Upper lobe of right lung (tissue), 1 donor: Measurements from ENCODE around the gene DENND2C. TPM values are rescaled to one million over a fixed set of nuclear protein-coding genes. Genes with fewer than 3 reads are reported as not detected.

Source experiments
- ATAC-seq: fragments of 200-7000 bp; cut with Tn5 transposase; one replicate; pipeline ENCODE4 v1.9.1; 2020; ENCODE audit warnings: mild to moderate bottlenecking, moderate library complexity
- DNase-seq: peaks from one replicate; pipeline ENCODE4 v3.0.0-alpha.2; 2020
- H3K27ac ChIP-seq: fragments of 200-600 bp; one replicate; pipeline ENCODE4 v1.8.0; 2022
- H3K27me3 ChIP-seq: fragments of 200-600 bp; one replicate; pipeline ENCODE4 v1.8.0; 2022; ENCODE audit warnings: mild to moderate bottlenecking
- H3K36me3 ChIP-seq: fragments of 200-600 bp; one replicate; pipeline ENCODE4 v1.8.0; 2022
- H3K4me1 ChIP-seq: fragments of 200-600 bp; one replicate; pipeline ENCODE4 v1.8.0; 2022
- H3K4me3 ChIP-seq: fragments of 200-600 bp; one replicate; pipeline ENCODE4 v1.8.0; 2022; ENCODE audit warnings: mild to moderate bottlenecking
- H3K9me3 ChIP-seq: fragments of 200-600 bp; one replicate; pipeline ENCODE4 v1.8.0; 2022
- intact Hi-C: fragments of 100-400 bp; cut with DNase I; formaldehyde crosslinking; loops from one replicate; pipeline ENCODE4 v1.11.0; 2022
- long read RNA-seq: library from polyadenylated mRNA; unstranded; transcript quantifications from one replicate; pipeline ENCODE4 v2.0.0, GENCODE V29; 2021
- total RNA-seq: library from RNA; stranded (reverse); fragmentation: NEBNext Ultra II Directional; extraction: Animal tissue kit (Norgen Biotek cat#: 25700); gene quantifications from one replicate; pipeline ENCODE4 v1.2.1, GENCODE V29; 2021
- TF ChIP-seq, protein P1 (sequence below): fragments of 200-600 bp; IDR thresholded peaks from one replicate; pipeline ENCODE4 v1.8.0; 2022; ENCODE audit warnings: antibody characterized with exemption
- donor health status: DM: no; HTN: yes; CAD: no; lungs with severe emphysema.

The DENND2C gene
- 2.3 TPM for total RNA-seq
- long read RNA-seq, partial matches to known transcripts, result 2 of 6 reads
- long read RNA-seq, other reads (novel, unspliced or antisense), result 4 of 6 reads

DNA sequence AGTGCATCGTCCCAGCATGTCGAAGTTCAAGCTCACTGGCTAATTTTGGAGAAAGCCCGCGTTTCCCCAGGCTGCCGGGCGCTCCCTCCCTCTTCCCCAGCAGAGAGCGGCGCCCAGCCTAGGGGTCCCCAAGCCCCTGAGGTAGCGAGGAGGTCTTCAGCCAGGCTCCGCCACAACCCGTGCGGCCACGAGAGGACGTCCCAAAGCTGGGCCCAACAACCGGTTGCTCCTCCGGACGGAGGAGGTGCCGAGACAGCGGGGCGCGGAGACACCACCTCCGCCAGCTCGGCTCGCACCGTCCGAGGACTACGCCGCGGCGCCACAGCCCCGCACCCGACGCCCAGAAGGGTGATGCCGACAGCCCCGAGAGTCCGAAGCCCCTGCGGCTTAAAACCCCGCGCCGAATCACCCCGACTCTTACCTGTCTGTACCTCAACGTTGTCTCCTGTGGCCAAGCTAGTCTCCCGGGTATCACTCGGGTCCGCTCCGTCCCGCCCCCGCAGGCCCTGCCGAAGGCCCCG is at the start of gene DENND2C:
Gene DENND2C, minus strand, starts transcription at position 488 of the 521 bp plus-strand sequence. CDS start 44,065 bp downstream, outside the sequence.
- DNase-seq (no peak), ATAC-seq (peak; percentile 72)
- H3K4me3 ChIP-seq, result peak within 1 kb of the TSS; percentile 72
- no peaks in the 10 kb centered on the region for H3K27me3 ChIP-seq
- H3K36me3 ChIP-seq, result no peaks in the 10 kb centered on the region
- H3K4me1 ChIP-seq, result peaks cover 8% of the 10 kb centered on the region
- TF ChIP-seq, protein P1, sequence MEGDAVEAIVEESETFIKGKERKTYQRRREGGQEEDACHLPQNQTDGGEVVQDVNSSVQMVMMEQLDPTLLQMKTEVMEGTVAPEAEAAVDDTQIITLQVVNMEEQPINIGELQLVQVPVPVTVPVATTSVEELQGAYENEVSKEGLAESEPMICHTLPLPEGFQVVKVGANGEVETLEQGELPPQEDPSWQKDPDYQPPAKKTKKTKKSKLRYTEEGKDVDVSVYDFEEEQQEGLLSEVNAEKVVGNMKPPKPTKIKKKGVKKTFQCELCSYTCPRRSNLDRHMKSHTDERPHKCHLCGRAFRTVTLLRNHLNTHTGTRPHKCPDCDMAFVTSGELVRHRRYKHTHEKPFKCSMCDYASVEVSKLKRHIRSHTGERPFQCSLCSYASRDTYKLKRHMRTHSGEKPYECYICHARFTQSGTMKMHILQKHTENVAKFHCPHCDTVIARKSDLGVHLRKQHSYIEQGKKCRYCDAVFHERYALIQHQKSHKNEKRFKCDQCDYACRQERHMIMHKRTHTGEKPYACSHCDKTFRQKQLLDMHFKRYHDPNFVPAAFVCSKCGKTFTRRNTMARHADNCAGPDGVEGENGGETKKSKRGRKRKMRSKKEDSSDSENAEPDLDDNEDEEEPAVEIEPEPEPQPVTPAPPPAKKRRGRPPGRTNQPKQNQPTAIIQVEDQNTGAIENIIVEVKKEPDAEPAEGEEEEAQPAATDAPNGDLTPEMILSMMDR, result no peak
- intact Hi-C loops, result no loop called here
- H3K27ac ChIP-seq, result peak within 1 kb of the TSS; percentile 84
- H3K9me3 ChIP-seq, result no peaks in the 10 kb centered on the region

- Histone ChIP-seq H3K4me1 (peaks cover 14% of the 10 kb centered on the region), H3K27ac (no peak overlapping the region), H3K9me3 (no peaks in the 10 kb centered on the region), H3K36me3 (peaks cover 76% of the 10 kb centered on the region), H3K27me3 (no peaks in the 10 kb centered on the region), H3K4me3 (no peak overlapping the region)
- TF ChIP-seq, protein P1, result no peak
- intact Hi-C loops, result no loop called here
- ATAC-seq (no peak), DNase-seq (no peak)
These were observed 49.6 kb upstream of the DENND2C start for GRCh38 chr1:114719424-114719787.

GRCh38 chr1:114718661-114719423 is 49.0 kb upstream of the DENND2C start:
- Histone ChIP-seq H3K27me3 (no peaks in the 10 kb centered on the region), H3K27ac (no peak overlapping the region), H3K4me3 (no peak overlapping the region), H3K4me1 (peaks cover 14% of the 10 kb centered on the region), H3K9me3 (no peaks in the 10 kb centered on the region), H3K36me3 (peaks cover 72% of the 10 kb centered on the region)
- TF ChIP-seq, protein P1, result no peak
- intact Hi-C loops, result no loop called here
- DNase-seq, result no peak
- ATAC-seq, result no peak

- DNase-seq (peak; percentile 98), ATAC-seq (peak; percentile 100)
- Histone ChIP-seq H3K4me3 (peak within 1 kb of the TSS; percentile 78), H3K4me1 (peaks cover 14% of the 10 kb centered on the region), H3K9me3 (no peaks in the 10 kb centered on the region), H3K27ac (peak within 1 kb of the TSS; percentile 96), H3K27me3 (no peaks in the 10 kb centered on the region), H3K36me3 (peaks cover 69% of the 10 kb centered on the region)
- intact Hi-C loops, result no loop called here
- TF ChIP-seq, protein P1, result no peak
These were observed 46.7 kb upstream of the DENND2C start, which contains the start of gene NRAS for GRCh38 chr1:114716304-114717170. TSS of gene NRAS (minus strand) at chr1:114716771. CDS start at chr1:114716160, 611 bp downstream.

GRCh38 chr1:114715952-114716303 is 46.1 kb upstream of the DENND2C start:
- no peaks in the 10 kb centered on the region for H3K9me3 ChIP-seq
- TF ChIP-seq, protein P1, result no peak
- H3K4me1 ChIP-seq, result peaks cover 14% of the 10 kb centered on the region
- DNase-seq, result no peak
- intact Hi-C loops, result no loop called here
- H3K36me3 ChIP-seq, result peaks cover 68% of the 10 kb centered on the region
- peak overlapping the region; percentile 96 for H3K27ac ChIP-seq
- H3K4me3 ChIP-seq, result peak overlapping the region; percentile 78
- no peak for ATAC-seq
- no peaks in the 10 kb centered on the region for H3K27me3 ChIP-seq
